Left ventricle myocardium inferior (tissue), 1 donor: ENCODE measurements around the gene CELF2. TPM values are rescaled to one million over a fixed set of nuclear protein-coding genes. Genes with fewer than 3 reads are reported as not detected.
"Not testable (repeated sequence)": the region's sequence is repeated elsewhere in the genome, so short reads cannot be mapped to it uniquely, and the experiment has no call there.

ENCODE experiments used
- DNase-seq: peaks from one replicate; pipeline ENCODE4 v3.0.0-alpha.2; 2020
- H3K27ac ChIP-seq: fragments of 200-600 bp; replicated peaks from 2 replicates; pipeline ENCODE4 v1.8.0; 2021
- H3K27me3 ChIP-seq: fragments of 200-600 bp; 2 replicates; pipeline ENCODE4 v1.8.0; 2021; ENCODE audit warnings: low read depth
- H3K36me3 ChIP-seq: fragments of 200-600 bp; 2 replicates; pipeline ENCODE4 v1.8.0; 2021
- H3K4me1 ChIP-seq: fragments of 200-600 bp; 2 replicates; pipeline ENCODE4 v1.8.0; 2021
- H3K4me3 ChIP-seq: fragments of 200-600 bp; 2 replicates; pipeline ENCODE4 v1.8.0; 2021; ENCODE audit warnings: mild to moderate bottlenecking, moderate library complexity
- H3K9me3 ChIP-seq: fragments of 200-600 bp; replicated peaks from 2 replicates; pipeline ENCODE4 v1.8.0; 2021
- CTCF ChIP-seq: fragments of 200-600 bp; IDR thresholded peaks from 2 replicates; pipeline ENCODE4 v1.8.0; 2021; ENCODE audit warnings: antibody characterized with exemption, mild to moderate bottlenecking, borderline replicate concordance
- intact Hi-C: fragments of 100-400 bp; cut with micrococcal nuclease; formaldehyde crosslinking; loops from one replicate; pipeline ENCODE4 v1.11.0; 2022
- total RNA-seq: library from RNA; stranded (reverse); fragmentation: NEBNext Ultra II Directional; extraction: Animal tissue kit (Norgen Biotek cat#: 25700); gene quantifications from one replicate; pipeline ENCODE4 v1.2.1, GENCODE V29; 2021
- donor health status: DM: no; HTN: yes; CAD: no; lungs with severe emphysema.

Gene CELF2
- total RNA-seq, 1 donor from 2014 or later, result 74.9 TPM

GRCh38 chr10:11344081-11344480, 326.4 kb downstream of the CELF2 start:
- no peak for TF ChIP-seq CTCF
- DNase-seq, result no peak
- Histone ChIP-seq H3K27ac (no peak overlapping the region), H3K4me3 (no peak overlapping the region), H3K9me3 (no peaks in the 10 kb centered on the region), H3K27me3 (no peaks in the 10 kb centered on the region), H3K36me3 (no peaks in the 10 kb centered on the region), H3K4me1 (peaks cover 4% of the 10 kb centered on the region)
- intact Hi-C loops, result no loop called here

- no peak for DNase-seq
- TF ChIP-seq CTCF, result no peak
- H3K27ac ChIP-seq, result no peak overlapping the region
- H3K36me3 ChIP-seq, result no peaks in the 10 kb centered on the region
- no peaks in the 10 kb centered on the region for H3K27me3 ChIP-seq
- no peaks in the 10 kb centered on the region for H3K9me3 ChIP-seq
- H3K4me3 ChIP-seq, result no peak overlapping the region
- H3K4me1 ChIP-seq, result no peaks in the 10 kb centered on the region
- intact Hi-C loops, result no loop called here
These were observed 326.9 kb downstream of the CELF2 start for GRCh38 chr10:11344550-11344949.

GRCh38 chr10:11345224-11346054, 327.8 kb downstream of the CELF2 start:
- DNase-seq, result no peak
- Histone ChIP-seq H3K4me1 (no peaks in the 10 kb centered on the region), H3K27ac (no peak overlapping the region), H3K4me3 (no peak overlapping the region), H3K36me3 (no peaks in the 10 kb centered on the region), H3K27me3 (no peaks in the 10 kb centered on the region), H3K9me3 (no peaks in the 10 kb centered on the region)
- intact Hi-C loops, result no loop called here
- no peak for TF ChIP-seq CTCF

- H3K4me3 ChIP-seq, DNase-seq, H3K27me3 ChIP-seq, intact Hi-C loops, H3K36me3 ChIP-seq, H3K9me3 ChIP-seq, H3K4me1 ChIP-seq, H3K27ac ChIP-seq: not testable (repeated sequence)
These were observed 329.9 kb downstream of the CELF2 start for GRCh38 chr10:11347580-11347979.

- Histone ChIP-seq H3K27me3 (no peaks in the 10 kb centered on the region), H3K4me1 (no peaks in the 10 kb centered on the region), H3K36me3 (no peaks in the 10 kb centered on the region), H3K9me3 (no peaks in the 10 kb centered on the region), H3K27ac (no peak overlapping the region), H3K4me3 (no peak overlapping the region)
- no peak for TF ChIP-seq CTCF
- DNase-seq, result no peak
- intact Hi-C loops, result no loop called here
These were observed 334.1 kb downstream of the CELF2 start for GRCh38 chr10:11351801-11352200.
